GM19467 (cell line): ENCODE results near the gene WRNIP1.

Source experiments
- ATAC-seq: cut with Tn5 transposase; IDR thresholded peaks from one replicate; pipeline ENCODE4 v1.9.1; 2021; ENCODE audit warnings: mild to moderate bottlenecking, moderate library complexity; ENCODE audit not compliant: unreplicated experiment

Gene WRNIP1

GRCh38 chr6:2802521-2803060 lies 37.4 kb downstream of the WRNIP1 start:
- no peak for ATAC-seq

- ATAC-seq = no peak
Observed at GRCh38 chr6:2803731-2804429, 38.7 kb downstream of the WRNIP1 start.

- no peak for ATAC-seq
Observed at GRCh38 chr6:2804516-2804915, 39.3 kb downstream of the WRNIP1 start.

- no peak for ATAC-seq
Observed at GRCh38 chr6:2805031-2805430, 39.8 kb downstream of the WRNIP1 start.

- ATAC-seq = no peak
Observed at GRCh38 chr6:2806644-2807043, 41.5 kb downstream of the WRNIP1 start.

GRCh38 chr6:2807342-2808090 lies 42.3 kb downstream of the WRNIP1 start:
- no peak for ATAC-seq

GRCh38 chr6:2809015-2809414 lies 43.8 kb downstream of the WRNIP1 start:
- no peak for ATAC-seq

GRCh38 chr6:2810092-2810671 lies 45.0 kb downstream of the WRNIP1 start:
- no peak for ATAC-seq

- ATAC-seq = no peak
Observed at GRCh38 chr6:2812695-2813094, 47.5 kb downstream of the WRNIP1 start.

GRCh38 chr6:2816158-2816557 lies 51.0 kb downstream of the WRNIP1 start:
- no peak for ATAC-seq

GRCh38 chr6:2817903-2818443 lies 52.8 kb downstream of the WRNIP1 start:
- ATAC-seq = no peak

GRCh38 chr6:2818593-2818992 lies 53.4 kb downstream of the WRNIP1 start:
- no peak for ATAC-seq

- no peak for ATAC-seq
Observed at GRCh38 chr6:2819115-2819514, 53.9 kb downstream of the WRNIP1 start.

GRCh38 chr6:2819978-2820377 lies 54.8 kb downstream of the WRNIP1 start:
- ATAC-seq = no peak

GRCh38 chr6:2820415-2820814 lies 55.2 kb downstream of the WRNIP1 start:
- ATAC-seq = no peak

GRCh38 chr6:2821554-2821953 lies 56.4 kb downstream of the WRNIP1 start:
- no peak for ATAC-seq

GRCh38 chr6:2823104-2823850 lies 58.1 kb downstream of the WRNIP1 start:
- no peak for ATAC-seq

GRCh38 chr6:2826131-2826530 lies 60.9 kb downstream of the WRNIP1 start:
- no peak for ATAC-seq

- no peak for ATAC-seq
Observed at GRCh38 chr6:2827142-2827541, 61.9 kb downstream of the WRNIP1 start.

GRCh38 chr6:2828629-2829028 lies 63.4 kb downstream of the WRNIP1 start:
- ATAC-seq = no peak

- no peak for ATAC-seq
Observed at GRCh38 chr6:2829253-2829652, 64.1 kb downstream of the WRNIP1 start.
